ENCODE measurements around the gene COL5A1.

GRCh38 chr9:134877541-134877940 is 235.9 kb downstream of the COL5A1 start:
- TF ChIP-seq EZH2 (IDR thresholded peaks at IDR 0.05) (no peak), CTCF (IDR thresholded peaks at IDR 0.05) (no peak), EZH2phosphoT487 (IDR thresholded peaks at IDR 0.05) (no peak)
